Progenitor cell of endocrine pancreas (in vitro differentiated cells): ENCODE results near the gene IGFBP1. TPM values are rescaled to one million over a fixed set of nuclear protein-coding genes. Genes with fewer than 3 reads are reported as not detected.

Experiments
- DNase-seq: peaks from one replicate; pipeline ENCODE4 v3.0.0; 2021; ENCODE audit warnings: low spot score; ENCODE audit not compliant: unreplicated experiment
- H3K27ac Mint-ChIP-seq: 2 replicates; pipeline ENCODE4 v1.8.0; 2021; ENCODE audit warnings: mild to moderate bottlenecking, moderate library complexity, mixed read lengths
- H3K27me3 Mint-ChIP-seq: 2 replicates; pipeline ENCODE4 v1.8.0; 2021; ENCODE audit warnings: mixed read lengths
- H3K36me3 Mint-ChIP-seq: 2 replicates; pipeline ENCODE4 v1.8.0; 2022; ENCODE audit warnings: mixed read lengths; ENCODE audit not compliant: insufficient read depth
- H3K4me1 Mint-ChIP-seq: 2 replicates; pipeline ENCODE4 v1.8.0; 2021; ENCODE audit warnings: low read depth, mixed read lengths
- H3K4me3 Mint-ChIP-seq: 2 replicates; pipeline ENCODE4 v1.8.0; 2021; ENCODE audit warnings: low read depth, mild to moderate bottlenecking, moderate library complexity, mixed read lengths
- H3K9me3 Mint-ChIP-seq: 2 replicates; pipeline ENCODE4 v1.8.0; 2021; ENCODE audit warnings: low read depth, mixed read lengths
- total RNA-seq: library from RNA; stranded (reverse); gene quantifications from 2 replicates; pipeline ENCODE4 v1.2.1, GENCODE V29; 2021
- TF ChIP-seq, protein P1 (sequence below): fragments of 200-600 bp; sonication (generic); IDR thresholded peaks from one replicate; pipeline ENCODE4 v1.5.0; 2021; ENCODE audit warnings: antibody characterized with exemption, mild to moderate bottlenecking; ENCODE audit not compliant: unreplicated experiment

The IGFBP1 gene
- total RNA-seq, 1 donor from 2014 or later = 0.24 TPM

- H3K36me3 Mint-ChIP-seq = no peaks in the 10 kb centered on the region
- H3K4me3 Mint-ChIP-seq = peak overlapping the region; percentile 38
- H3K9me3 Mint-ChIP-seq = no peaks in the 10 kb centered on the region
- TF ChIP-seq, protein P1, sequence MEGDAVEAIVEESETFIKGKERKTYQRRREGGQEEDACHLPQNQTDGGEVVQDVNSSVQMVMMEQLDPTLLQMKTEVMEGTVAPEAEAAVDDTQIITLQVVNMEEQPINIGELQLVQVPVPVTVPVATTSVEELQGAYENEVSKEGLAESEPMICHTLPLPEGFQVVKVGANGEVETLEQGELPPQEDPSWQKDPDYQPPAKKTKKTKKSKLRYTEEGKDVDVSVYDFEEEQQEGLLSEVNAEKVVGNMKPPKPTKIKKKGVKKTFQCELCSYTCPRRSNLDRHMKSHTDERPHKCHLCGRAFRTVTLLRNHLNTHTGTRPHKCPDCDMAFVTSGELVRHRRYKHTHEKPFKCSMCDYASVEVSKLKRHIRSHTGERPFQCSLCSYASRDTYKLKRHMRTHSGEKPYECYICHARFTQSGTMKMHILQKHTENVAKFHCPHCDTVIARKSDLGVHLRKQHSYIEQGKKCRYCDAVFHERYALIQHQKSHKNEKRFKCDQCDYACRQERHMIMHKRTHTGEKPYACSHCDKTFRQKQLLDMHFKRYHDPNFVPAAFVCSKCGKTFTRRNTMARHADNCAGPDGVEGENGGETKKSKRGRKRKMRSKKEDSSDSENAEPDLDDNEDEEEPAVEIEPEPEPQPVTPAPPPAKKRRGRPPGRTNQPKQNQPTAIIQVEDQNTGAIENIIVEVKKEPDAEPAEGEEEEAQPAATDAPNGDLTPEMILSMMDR = no peak
- H3K27me3 Mint-ChIP-seq = peaks cover 64% of the 10 kb centered on the region
- no peak for DNase-seq
- no peak overlapping the region for H3K27ac Mint-ChIP-seq
- peaks cover 15% of the 10 kb centered on the region for H3K4me1 Mint-ChIP-seq
Measured at GRCh38 chr7:45919231-45919784, 31.0 kb downstream of the IGFBP1 start.

- H3K36me3 Mint-ChIP-seq = no peaks in the 10 kb centered on the region
- H3K4me1 Mint-ChIP-seq = peaks cover 18% of the 10 kb centered on the region
- no peak for DNase-seq
- H3K27me3 Mint-ChIP-seq = peaks cover 69% of the 10 kb centered on the region
- H3K9me3 Mint-ChIP-seq = no peaks in the 10 kb centered on the region
- H3K4me3 Mint-ChIP-seq = peak overlapping the region; percentile 78
- no peak overlapping the region for H3K27ac Mint-ChIP-seq
- TF ChIP-seq, protein P1 = no peak
Measured at GRCh38 chr7:45919993-45920459, 31.7 kb downstream of the IGFBP1 start.

GRCh38 chr7:45920502-45921380 lies 32.5 kb downstream of the IGFBP1 start, which contains the start of gene IGFBP3:
Gene IGFBP3 (minus strand): TSS chr7:45921272. CDS start chr7:45921140, 132 bp downstream.
- Mint-ChIP-seq H3K36me3 (no peaks in the 10 kb centered on the region), H3K9me3 (no peaks in the 10 kb centered on the region), H3K4me1 (peaks cover 18% of the 10 kb centered on the region), H3K27me3 (peaks cover 73% of the 10 kb centered on the region), H3K4me3 (peak within 1 kb of the TSS; percentile 78), H3K27ac (no peak within 1 kb of the TSS)
- TF ChIP-seq, protein P1 = no peak
- DNase-seq = peak; percentile 57

- Mint-ChIP-seq H3K36me3 (no peaks in the 10 kb centered on the region), H3K4me1 (peaks cover 18% of the 10 kb centered on the region), H3K9me3 (no peaks in the 10 kb centered on the region), H3K4me3 (peak overlapping the region; percentile 68), H3K27ac (no peak overlapping the region), H3K27me3 (peaks cover 75% of the 10 kb centered on the region)
- DNase-seq = no peak
- TF ChIP-seq, protein P1 = no peak
Measured at GRCh38 chr7:45921381-45921698, 33.1 kb downstream of the IGFBP1 start.

DNA sequence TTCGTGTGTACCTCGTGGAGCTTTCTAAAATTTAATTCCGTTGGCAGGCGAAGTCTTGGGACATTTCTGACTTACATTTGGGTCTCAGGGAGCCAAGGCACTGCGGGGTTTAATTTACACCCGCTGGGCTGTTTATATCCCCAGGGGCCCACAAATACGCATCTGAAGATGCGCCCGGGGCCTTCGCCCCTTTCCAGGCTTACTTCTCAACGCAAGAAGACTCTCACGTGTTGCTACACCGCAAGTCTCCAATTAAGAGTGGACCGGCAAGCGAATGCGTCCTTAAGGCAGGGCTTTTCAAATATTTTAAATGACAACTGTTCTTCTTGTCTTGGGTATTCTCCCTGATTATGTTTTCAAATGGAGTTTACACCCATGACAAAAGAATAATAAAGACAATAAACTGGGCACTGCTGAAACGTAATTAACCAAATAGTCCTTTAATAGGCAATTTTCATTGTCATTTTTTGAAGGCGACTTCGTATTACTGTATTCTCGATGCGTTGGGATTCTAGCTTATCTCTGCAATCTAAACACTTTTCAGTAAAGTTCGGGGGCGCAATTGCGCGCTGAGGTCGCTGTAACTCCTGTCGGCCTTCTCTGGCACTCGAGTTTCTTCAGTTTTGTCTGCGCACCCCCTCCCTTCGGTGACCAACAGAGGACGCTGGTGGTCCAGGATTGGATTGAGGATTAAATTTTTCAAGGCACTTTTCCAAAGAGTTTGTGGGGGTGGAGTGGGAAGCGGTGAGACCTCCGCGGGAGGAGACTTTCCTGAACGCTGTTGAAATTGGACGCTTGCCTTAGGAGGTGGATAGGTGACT lies 33.6 kb downstream of the IGFBP1 start:
- H3K4me3 Mint-ChIP-seq = peak overlapping the region; percentile 68
- H3K4me1 Mint-ChIP-seq = peaks cover 18% of the 10 kb centered on the region
- H3K27ac Mint-ChIP-seq = no peak overlapping the region
- TF ChIP-seq, protein P1 = peak; percentile 92
- no peaks in the 10 kb centered on the region for H3K9me3 Mint-ChIP-seq
- H3K36me3 Mint-ChIP-seq = no peaks in the 10 kb centered on the region
- DNase-seq = peak; percentile 56
- peaks cover 75% of the 10 kb centered on the region for H3K27me3 Mint-ChIP-seq
